Upper lobe of right lung (tissue), 1 donor: ENCODE data around the gene PLTP. TPM values are rescaled to one million over a fixed set of nuclear protein-coding genes. Genes with fewer than 3 reads are reported as not detected.

ENCODE experiments used
- ATAC-seq: fragments of 200-7000 bp; cut with Tn5 transposase; one replicate; pipeline ENCODE4 v1.9.1; 2020; ENCODE audit warnings: mild to moderate bottlenecking, moderate library complexity
- DNase-seq: peaks from one replicate; pipeline ENCODE4 v3.0.0-alpha.2; 2020
- H3K27ac ChIP-seq: fragments of 200-600 bp; one replicate; pipeline ENCODE4 v1.8.0; 2022
- H3K27me3 ChIP-seq: fragments of 200-600 bp; one replicate; pipeline ENCODE4 v1.8.0; 2022; ENCODE audit warnings: mild to moderate bottlenecking
- H3K36me3 ChIP-seq: fragments of 200-600 bp; one replicate; pipeline ENCODE4 v1.8.0; 2022
- H3K4me1 ChIP-seq: fragments of 200-600 bp; one replicate; pipeline ENCODE4 v1.8.0; 2022
- H3K4me3 ChIP-seq: fragments of 200-600 bp; one replicate; pipeline ENCODE4 v1.8.0; 2022; ENCODE audit warnings: mild to moderate bottlenecking
- H3K9me3 ChIP-seq: fragments of 200-600 bp; one replicate; pipeline ENCODE4 v1.8.0; 2022
- intact Hi-C: fragments of 100-400 bp; cut with DNase I; formaldehyde crosslinking; loops from one replicate; pipeline ENCODE4 v1.11.0; 2022
- total RNA-seq: library from RNA; stranded (reverse); fragmentation: NEBNext Ultra II Directional; extraction: Animal tissue kit (Norgen Biotek cat#: 25700); gene quantifications from one replicate; pipeline ENCODE4 v1.2.1, GENCODE V29; 2021
- TF ChIP-seq, protein P1 (sequence below): fragments of 200-600 bp; IDR thresholded peaks from one replicate; pipeline ENCODE4 v1.8.0; 2022; ENCODE audit warnings: antibody characterized with exemption
- donor health status: DM: no; HTN: yes; CAD: no; lungs with severe emphysema.

The PLTP gene
- total RNA-seq, 1 donor from 2014 or later: 65.9 TPM

DNA sequence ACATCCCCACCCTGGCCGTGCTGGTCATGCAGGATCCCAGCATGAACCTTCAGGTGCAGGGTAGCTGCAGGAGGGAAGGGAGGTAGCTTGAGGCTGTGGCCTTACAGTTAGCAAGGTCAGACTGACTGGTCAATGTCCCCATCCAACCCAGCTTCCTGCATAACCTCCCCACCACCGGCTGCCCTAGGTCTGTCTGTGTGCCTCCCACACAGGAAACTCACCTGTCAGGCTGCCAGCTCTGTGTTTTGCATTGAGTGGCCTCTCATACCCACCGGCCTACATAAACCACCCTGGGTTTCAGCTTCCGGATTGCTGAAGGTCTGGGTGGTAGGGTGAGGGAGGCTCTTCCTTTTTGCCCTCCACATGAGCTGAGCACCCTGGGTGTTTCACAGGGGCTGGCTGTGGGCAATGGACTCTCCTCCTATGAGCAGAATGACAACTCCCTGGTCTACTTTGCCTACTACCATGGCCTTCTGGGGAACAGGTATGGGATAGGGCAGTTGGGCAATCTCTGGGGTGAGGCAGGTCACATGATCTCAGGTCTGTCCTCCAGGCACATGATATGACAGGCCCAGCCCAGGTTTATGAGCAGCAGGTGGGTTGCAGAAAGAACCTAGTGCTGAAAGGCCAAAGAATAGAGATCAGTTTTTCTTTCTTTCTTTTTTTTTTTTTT, 19.0 kb downstream of the PLTP start:
- peaks cover 8% of the 10 kb centered on the region for H3K4me1 ChIP-seq
- no peaks in the 10 kb centered on the region for H3K27me3 ChIP-seq
- intact Hi-C loops: no loop called here
- H3K27ac ChIP-seq: no peak overlapping the region
- DNase-seq: no peak
- TF ChIP-seq, protein P1, sequence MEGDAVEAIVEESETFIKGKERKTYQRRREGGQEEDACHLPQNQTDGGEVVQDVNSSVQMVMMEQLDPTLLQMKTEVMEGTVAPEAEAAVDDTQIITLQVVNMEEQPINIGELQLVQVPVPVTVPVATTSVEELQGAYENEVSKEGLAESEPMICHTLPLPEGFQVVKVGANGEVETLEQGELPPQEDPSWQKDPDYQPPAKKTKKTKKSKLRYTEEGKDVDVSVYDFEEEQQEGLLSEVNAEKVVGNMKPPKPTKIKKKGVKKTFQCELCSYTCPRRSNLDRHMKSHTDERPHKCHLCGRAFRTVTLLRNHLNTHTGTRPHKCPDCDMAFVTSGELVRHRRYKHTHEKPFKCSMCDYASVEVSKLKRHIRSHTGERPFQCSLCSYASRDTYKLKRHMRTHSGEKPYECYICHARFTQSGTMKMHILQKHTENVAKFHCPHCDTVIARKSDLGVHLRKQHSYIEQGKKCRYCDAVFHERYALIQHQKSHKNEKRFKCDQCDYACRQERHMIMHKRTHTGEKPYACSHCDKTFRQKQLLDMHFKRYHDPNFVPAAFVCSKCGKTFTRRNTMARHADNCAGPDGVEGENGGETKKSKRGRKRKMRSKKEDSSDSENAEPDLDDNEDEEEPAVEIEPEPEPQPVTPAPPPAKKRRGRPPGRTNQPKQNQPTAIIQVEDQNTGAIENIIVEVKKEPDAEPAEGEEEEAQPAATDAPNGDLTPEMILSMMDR: no peak
- H3K9me3 ChIP-seq: no peaks in the 10 kb centered on the region
- ATAC-seq: no peak
- peaks cover 42% of the 10 kb centered on the region for H3K36me3 ChIP-seq
- no peak overlapping the region for H3K4me3 ChIP-seq

DNA sequence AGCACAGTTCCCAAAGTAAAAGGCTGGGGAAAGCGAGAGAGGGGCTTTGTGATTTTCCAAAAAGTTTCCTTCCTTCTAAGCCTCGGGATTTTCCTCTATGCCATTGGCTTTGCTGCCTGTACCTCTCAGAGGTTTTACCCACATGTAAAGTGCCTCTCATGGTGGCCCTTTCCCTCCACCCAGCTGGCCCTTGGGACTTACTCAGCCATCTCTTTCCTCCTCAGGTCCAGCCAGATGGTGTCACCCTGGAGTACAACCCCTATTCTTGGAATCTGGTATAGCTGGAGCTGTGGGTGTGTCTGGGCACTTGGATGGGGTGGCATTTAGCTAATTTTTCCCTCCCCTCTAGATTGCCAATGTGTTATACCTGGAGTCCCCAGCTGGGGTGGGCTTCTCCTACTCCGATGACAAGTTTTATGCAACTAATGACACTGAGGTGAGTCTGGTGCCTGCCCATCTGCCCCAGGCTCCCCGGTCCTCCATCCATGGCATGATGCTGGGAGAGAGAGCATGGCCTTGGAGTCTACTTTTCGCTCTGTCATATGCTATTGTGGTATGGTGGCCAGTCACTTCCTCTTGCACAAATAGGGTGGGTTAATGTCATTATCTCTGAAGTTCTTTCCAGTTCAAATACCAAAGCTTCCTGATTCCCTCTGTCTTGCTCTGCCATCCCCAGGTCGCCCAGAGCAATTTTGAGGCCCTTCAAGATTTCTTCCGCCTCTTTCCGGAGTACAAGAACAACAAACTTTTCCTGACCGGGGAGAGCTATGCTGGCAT, 19.7 kb downstream of the PLTP start:
- Histone ChIP-seq H3K27me3 (no peaks in the 10 kb centered on the region), H3K4me3 (peak overlapping the region; percentile 80), H3K27ac (no peak overlapping the region), H3K36me3 (peaks cover 35% of the 10 kb centered on the region), H3K4me1 (peaks cover 8% of the 10 kb centered on the region), H3K9me3 (no peaks in the 10 kb centered on the region)
- TF ChIP-seq, protein P1: peak; percentile 19
- intact Hi-C loops: no loop called here
- DNase-seq: no peak
- ATAC-seq: peak; percentile 19

DNA sequence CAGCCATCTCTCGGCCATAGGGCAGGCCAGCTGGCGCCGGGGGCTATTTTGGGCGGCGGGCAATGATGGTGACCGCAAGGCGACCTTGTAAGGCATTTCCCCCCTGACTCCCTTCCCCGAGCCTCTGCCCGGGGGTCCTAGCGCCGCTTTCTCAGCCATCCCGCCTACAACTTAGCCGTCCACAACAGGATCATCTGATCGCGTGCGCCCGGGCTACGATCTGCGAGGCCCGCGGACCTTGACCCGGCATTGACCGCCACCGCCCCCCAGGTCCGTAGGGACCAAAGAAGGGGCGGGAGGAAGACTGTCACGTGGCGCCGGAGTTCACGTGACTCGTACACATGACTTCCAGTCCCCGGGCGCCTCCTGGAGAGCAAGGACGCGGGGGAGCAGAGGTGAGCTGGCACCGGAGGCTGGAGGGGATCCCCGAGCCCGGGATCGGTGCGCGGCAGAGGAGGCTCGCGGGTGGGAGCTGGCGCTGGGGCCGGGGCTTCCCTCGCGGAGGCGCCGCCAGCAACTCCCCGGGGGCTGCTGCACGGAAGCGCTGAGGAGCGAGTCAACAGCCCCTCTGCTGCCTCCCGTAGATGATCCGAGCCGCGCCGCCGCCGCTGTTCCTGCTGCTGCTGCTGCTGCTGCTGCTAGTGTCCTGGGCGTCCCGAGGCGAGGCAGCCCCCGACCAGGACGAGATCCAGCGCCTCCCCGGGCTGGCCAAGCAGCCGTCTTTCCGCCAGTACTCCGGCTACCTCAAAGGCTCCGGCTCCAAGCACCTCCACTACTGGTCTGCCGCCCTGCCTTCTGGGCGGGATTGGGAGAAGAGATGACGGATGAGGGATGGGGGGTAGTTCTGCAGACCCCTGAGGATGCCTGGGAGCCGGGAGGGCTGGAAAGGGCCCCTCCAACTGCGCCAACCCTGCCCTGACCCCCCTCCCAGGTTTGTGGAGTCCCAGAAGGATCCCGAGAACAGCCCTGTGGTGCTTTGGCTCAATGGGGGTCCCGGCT, 20.7 kb downstream of the PLTP start, which contains the start of the genes CTSA and NEURL2:
CTSA (plus strand) TSS at position 351 of the 999 bp plus-strand sequence; CDS start at position 585, 234 bp downstream.
NEURL2 (minus strand) TSS at position 224 of the 999 bp plus-strand sequence; CDS start at position 7, 217 bp downstream.
- peaks cover 36% of the 10 kb centered on the region for H3K36me3 ChIP-seq
- peak; percentile 96 for DNase-seq
- no peaks in the 10 kb centered on the region for H3K27me3 ChIP-seq
- H3K4me3 ChIP-seq: peak within 1 kb of the TSS; percentile 80
- intact Hi-C loops: no loop called here
- H3K4me1 ChIP-seq: peaks cover 8% of the 10 kb centered on the region
- TF ChIP-seq, protein P1: no peak
- ATAC-seq: peak; percentile 91
- peak within 1 kb of the TSS; percentile 71 for H3K27ac ChIP-seq
- no peaks in the 10 kb centered on the region for H3K9me3 ChIP-seq

DNA sequence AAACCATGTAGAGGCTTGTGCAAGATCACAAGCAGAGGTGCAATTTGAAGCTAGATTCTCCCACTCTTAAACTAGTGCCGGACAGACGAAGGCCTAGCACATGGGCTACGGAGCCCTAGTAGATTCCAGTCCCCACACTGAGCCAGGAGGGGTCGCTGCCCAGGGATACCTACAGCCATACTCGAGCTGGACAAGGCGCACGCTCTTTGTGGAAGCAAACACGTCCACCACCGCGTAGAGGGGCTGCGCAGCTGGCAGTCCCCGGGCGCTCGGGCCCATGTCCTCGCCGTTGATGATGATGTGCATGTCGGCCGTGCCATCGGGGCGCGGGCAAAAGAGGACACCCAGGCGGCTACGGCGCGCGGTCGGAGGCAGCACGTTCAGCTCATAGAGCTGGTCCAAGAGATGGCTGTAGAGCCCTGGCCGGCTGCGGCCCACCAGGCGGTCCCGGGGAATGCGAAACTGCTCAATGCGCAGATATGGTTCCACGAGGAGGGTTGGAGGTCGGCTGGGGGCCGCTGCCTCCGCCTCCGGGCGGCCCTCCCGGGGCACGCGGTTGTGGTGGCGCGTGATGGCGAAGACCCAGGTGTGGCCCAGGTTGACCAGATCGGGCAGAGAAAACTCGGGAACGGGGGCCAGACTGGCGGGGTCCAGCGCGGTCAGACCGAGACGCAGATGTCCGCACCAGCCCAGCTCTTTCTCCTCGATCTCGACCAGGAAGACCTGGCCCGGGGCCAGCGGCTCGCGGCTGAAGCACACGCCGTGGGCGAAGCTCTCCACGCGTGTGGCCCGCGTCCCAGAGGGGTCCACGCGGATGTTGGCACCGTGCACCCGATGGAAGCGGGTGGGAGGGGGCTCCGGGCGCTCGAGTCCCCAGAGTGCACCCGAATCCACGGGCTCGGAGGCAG, 21.6 kb downstream of the PLTP start:
- TF ChIP-seq, protein P1: peak; percentile 66
- ATAC-seq: peak; percentile 85
- peaks cover 28% of the 10 kb centered on the region for H3K36me3 ChIP-seq
- H3K9me3 ChIP-seq: no peaks in the 10 kb centered on the region
- intact Hi-C loops: no loop called here
- H3K27ac ChIP-seq: peak overlapping the region; percentile 71
- H3K4me3 ChIP-seq: peak overlapping the region; percentile 80
- peak; percentile 89 for DNase-seq
- H3K27me3 ChIP-seq: no peaks in the 10 kb centered on the region
- peaks cover 8% of the 10 kb centered on the region for H3K4me1 ChIP-seq
